HepG2 (cell line): ENCODE measurements around the gene CTU1. TPM values are rescaled to one million over a fixed set of nuclear protein-coding genes. Genes with fewer than 3 reads are reported as not detected.

Source experiments
- ATF2 ChIP-seq: sonication (generic); formaldehyde crosslinking; IDR thresholded peaks from 2 replicates; pipeline ENCODE4 v1.4.0; 2020; ENCODE audit warnings: missing genetic modification reagents
- CREM ChIP-seq, 2 experiments: sonication (generic) in 1 of 2; formaldehyde crosslinking in 1 of 2; IDR thresholded peaks; 2 replicates each; pipeline versions ENCODE4 v1.4.0 to v1.6.1; 2016 to 2020; ENCODE audit warnings: antibody characterized with exemption in 1 of 2, mild to moderate bottlenecking in 1 of 2, missing genetic modification reagents in 1 of 2
- FOSL2 ChIP-seq: sonication (generic); formaldehyde crosslinking; IDR thresholded peaks from 2 replicates; pipeline ENCODE4 v1.4.0; 2020; ENCODE audit warnings: missing genetic modification reagents
- FOXP4 ChIP-seq: sonication (generic); formaldehyde crosslinking; IDR thresholded peaks from 2 replicates; pipeline ENCODE4 v1.4.0; 2020; ENCODE audit warnings: missing genetic modification reagents
- GLI4 ChIP-seq: sonication (generic); formaldehyde crosslinking; IDR thresholded peaks from 2 replicates; pipeline ENCODE4 v1.5.1; 2020; ENCODE audit warnings: missing genetic modification reagents, mild to moderate bottlenecking, moderate library complexity, borderline replicate concordance
- HDAC1 ChIP-seq: sonication (generic); formaldehyde crosslinking; IDR thresholded peaks from 2 replicates; pipeline ENCODE4 v1.5.1; 2020; ENCODE audit warnings: mild to moderate bottlenecking, missing genetic modification reagents
- MAX ChIP-seq: IDR thresholded peaks from 2 replicates; pipeline ENCODE4 v1.6.1; 2012; ENCODE audit warnings: inconsistent platforms
- PITX1 ChIP-seq: sonication (generic); formaldehyde crosslinking; IDR thresholded peaks from 2 replicates; pipeline ENCODE4 v1.5.1; 2020; ENCODE audit warnings: mild to moderate bottlenecking, missing genetic modification reagents
- SNAPC5 ChIP-seq: sonication (generic); formaldehyde crosslinking; IDR thresholded peaks from 2 replicates; pipeline ENCODE4 v1.8.1; 2023; ENCODE audit warnings: mild to moderate bottlenecking, missing genetic modification reagents, borderline replicate concordance
- TFAP4 ChIP-seq: sonication (generic); IDR thresholded peaks from 2 replicates; pipeline ENCODE4 v1.6.1; 2016; ENCODE audit warnings: low read depth, borderline replicate concordance
- ZBTB2 ChIP-seq: sonication (generic); formaldehyde crosslinking; IDR thresholded peaks from 2 replicates; pipeline ENCODE4 v1.8.0; 2022; ENCODE audit warnings: low read depth, missing genetic modification reagents
- ZBTB33 ChIP-seq: sonication (generic); formaldehyde crosslinking; IDR thresholded peaks from 2 replicates; pipeline ENCODE4 v1.4.0; 2020; ENCODE audit warnings: missing genetic modification reagents
- ZNF180 ChIP-seq: sonication (generic); formaldehyde crosslinking; IDR thresholded peaks from 2 replicates; pipeline ENCODE4 v1.4.0; 2020; ENCODE audit warnings: low read depth, missing genetic modification reagents, borderline replicate concordance
- ZNF20 ChIP-seq: sonication (generic); formaldehyde crosslinking; IDR thresholded peaks from 2 replicates; pipeline ENCODE4 v1.4.0; 2020; ENCODE audit warnings: mild to moderate bottlenecking, moderate library complexity, missing genetic modification reagents
- ZNF260 ChIP-seq: sonication (generic); formaldehyde crosslinking; IDR thresholded peaks from 2 replicates; pipeline ENCODE4 v1.4.0; 2020; ENCODE audit warnings: missing genetic modification reagents, low read depth, mild to moderate bottlenecking, borderline replicate concordance
- ZNF33A ChIP-seq: sonication (generic); formaldehyde crosslinking; IDR thresholded peaks from 2 replicates; pipeline ENCODE4 v1.5.1; 2020; ENCODE audit warnings: missing genetic modification reagents, mild to moderate bottlenecking, moderate library complexity, borderline replicate concordance
- ZNF709 ChIP-seq: sonication (generic); formaldehyde crosslinking; IDR thresholded peaks from 2 replicates; pipeline ENCODE4 v1.5.0; 2020; ENCODE audit warnings: mild to moderate bottlenecking, missing genetic modification reagents
- ZNF777 ChIP-seq: sonication (generic); formaldehyde crosslinking; IDR thresholded peaks from 2 replicates; pipeline ENCODE4 v1.4.0; 2020; ENCODE audit warnings: missing genetic modification reagents
- polyA plus RNA-seq, 8 experiments: library from polyadenylated mRNA; depleted of rRNA in 3 of 8; stranded (reverse) in 7 of 8; unstranded in 1 of 8; fragments of >200 nt; fragmentation: Illumina TruSeq in 4 of 8; extraction: Trizol in 4 of 8; gene quantifications; 2 replicates each; pipeline versions ENCODE4 v1.2.1 to v1.2.3, GENCODE V29; 2011 to 2016; ENCODE audit warnings: low read depth in 4 of 8, missing spikeins in 1 of 8, mixed read lengths in 1 of 8; ENCODE audit not compliant: insufficient read depth in 1 of 8
- total RNA-seq, 5 experiments: library from RNA; depleted of rRNA; stranded (reverse); fragments of >200 nt; fragmentation: Illumina TruSeq; extraction: Trizol; gene quantifications; 2 replicates each; pipeline ENCODE4 v1.2.3, GENCODE V29; 2016; ENCODE audit warnings: low read depth in 1 of 5

CTU1 gene
- total and polyA plus RNA-seq, 2 of the 13 experiments (the other 11 are each of a cell fraction or from before 2014, with no cell fraction given): 1.9 to 2.9 TPM

- TF ChIP-seq ZNF33A (no peak), ZNF20 (CRISPR knock-in tag) (no peak), CREM (IDR thresholded peaks at IDR 0.05) (peak; percentile 99), CREM (CRISPR knock-in tag; IDR thresholded peaks at IDR 0.05) (no peak), GLI4 (CRISPR knock-in tag) (no peak), ATF2 (peak; percentile 76), MAX (peak; percentile 87), TFAP4 (no peak), FOXP4 (CRISPR knock-in tag) (peak; percentile 54; the same call in 1 of the 2 replicates), SNAPC5 (CRISPR knock-in tag) (no peak; the same call in 1 of the 2 replicates), PITX1 (no peak), ZBTB2 (CRISPR knock-in tag) (no peak), ZBTB33 (CRISPR knock-in tag) (no peak), ZNF709 (CRISPR knock-in tag) (peak; percentile 31; the same call in 1 of the 2 replicates), HDAC1 (peak; percentile 74), ZNF777 (CRISPR knock-in tag) (no peak), ZNF180 (no peak; the same call in 1 of the 2 replicates), FOSL2 (CRISPR knock-in tag) (peak; percentile 62), ZNF260 (CRISPR knock-in tag) (no peak)
Observed at GRCh38 chr19:51108066-51108804, at the start of gene CTU1 (continued).
